Stimulated activated CD4-positive, alpha-beta T cell treated with anti-CD3 and anti-CD28 coated beads, Interleukin-4, amount 100 ng/mL, for 1 hour (primary cell): ENCODE results near the gene CDHR3.

Experiments
- DNase-seq: peaks from one replicate; pipeline ENCODE4 v3.0.0-alpha.2; 2020

CDHR3 gene

DNA sequence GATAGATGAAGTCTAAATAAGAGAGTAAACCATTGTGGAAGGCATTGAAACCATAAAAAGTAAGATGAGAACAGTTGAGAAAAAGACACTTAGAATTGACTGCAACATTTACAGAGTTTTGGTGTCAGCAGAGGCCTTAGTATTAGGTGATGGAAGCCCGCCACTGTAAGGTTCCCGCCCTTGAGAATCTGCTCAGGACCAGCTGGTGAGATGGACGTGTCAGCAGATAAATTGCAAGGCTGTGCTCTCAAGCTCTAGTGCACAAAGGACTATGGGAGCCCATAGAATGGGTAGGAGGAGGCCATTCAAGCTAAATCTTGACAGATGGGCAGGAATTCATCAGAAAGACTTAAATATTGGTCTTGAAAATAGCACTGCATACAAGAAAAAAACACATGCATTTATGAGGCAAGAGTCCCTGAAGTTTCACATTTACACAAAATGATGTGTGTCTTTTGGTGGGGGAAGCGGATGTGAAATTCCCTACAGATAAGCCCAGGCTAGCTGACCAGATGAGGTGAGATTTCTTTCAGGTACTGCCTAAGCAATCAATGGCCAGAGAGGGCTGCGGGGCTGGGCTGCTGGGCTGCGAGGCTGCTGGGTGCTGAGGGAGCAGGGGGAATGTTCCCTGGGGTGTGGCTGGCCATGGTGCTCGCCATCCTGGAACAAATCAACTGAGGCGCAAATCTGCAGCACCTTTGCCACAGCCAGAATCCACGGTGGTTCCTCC lies 106.6 kb downstream of the CDHR3 start:
- no peak for DNase-seq

DNA sequence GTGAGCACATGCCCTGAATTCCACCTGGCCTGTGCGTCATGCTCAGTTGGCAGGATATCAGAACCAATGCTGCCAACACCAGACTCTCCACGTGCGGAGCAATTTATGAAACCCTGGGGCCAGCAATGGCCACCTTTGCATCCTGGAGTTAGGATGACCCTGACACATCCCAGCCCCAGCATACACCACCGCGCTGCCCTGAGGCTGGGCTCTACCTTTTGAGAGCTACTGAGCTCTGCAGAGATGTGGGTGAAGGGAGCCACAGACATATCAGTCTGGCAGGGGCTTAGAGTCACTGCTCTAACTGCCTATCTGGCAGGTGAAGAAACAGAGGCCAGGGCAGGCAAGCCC lies 107.1 kb downstream of the CDHR3 start:
- no peak for DNase-seq

GRCh38 chr7:106070567-106071254 lies 107.6 kb downstream of the CDHR3 start:
- DNase-seq = no peak

DNA sequence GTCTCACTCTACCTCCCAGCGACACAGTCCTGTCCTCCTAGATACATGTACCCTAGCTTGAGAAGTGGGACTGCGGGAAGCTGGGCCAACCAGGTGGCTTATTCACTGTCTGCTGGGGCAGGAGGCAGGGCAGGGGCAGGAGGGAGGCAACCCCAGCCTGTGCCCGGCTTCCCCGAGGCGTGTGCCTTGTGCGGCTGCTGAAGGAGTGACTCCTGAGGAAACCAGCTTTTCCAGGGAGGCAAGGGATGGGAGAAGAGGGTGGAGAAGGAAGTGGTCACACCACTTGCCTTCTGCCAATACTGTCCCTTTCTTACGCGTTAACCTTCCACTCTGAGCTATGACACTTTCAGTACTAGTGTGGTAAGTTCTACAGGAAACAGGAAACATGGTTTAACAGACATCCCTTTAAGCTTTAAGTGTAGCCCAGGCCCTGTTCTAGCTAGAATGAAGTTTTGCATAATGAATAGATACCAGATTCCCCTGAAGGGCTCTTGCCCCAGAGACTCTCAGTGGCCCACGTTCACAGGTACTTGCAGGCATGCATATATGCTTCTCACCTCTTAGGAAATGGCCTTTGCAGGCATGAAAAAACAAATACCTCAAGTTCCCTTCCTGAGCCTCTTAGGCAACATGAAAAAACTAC lies 108.4 kb downstream of the CDHR3 start:
- DNase-seq = peak; percentile 25

DNA sequence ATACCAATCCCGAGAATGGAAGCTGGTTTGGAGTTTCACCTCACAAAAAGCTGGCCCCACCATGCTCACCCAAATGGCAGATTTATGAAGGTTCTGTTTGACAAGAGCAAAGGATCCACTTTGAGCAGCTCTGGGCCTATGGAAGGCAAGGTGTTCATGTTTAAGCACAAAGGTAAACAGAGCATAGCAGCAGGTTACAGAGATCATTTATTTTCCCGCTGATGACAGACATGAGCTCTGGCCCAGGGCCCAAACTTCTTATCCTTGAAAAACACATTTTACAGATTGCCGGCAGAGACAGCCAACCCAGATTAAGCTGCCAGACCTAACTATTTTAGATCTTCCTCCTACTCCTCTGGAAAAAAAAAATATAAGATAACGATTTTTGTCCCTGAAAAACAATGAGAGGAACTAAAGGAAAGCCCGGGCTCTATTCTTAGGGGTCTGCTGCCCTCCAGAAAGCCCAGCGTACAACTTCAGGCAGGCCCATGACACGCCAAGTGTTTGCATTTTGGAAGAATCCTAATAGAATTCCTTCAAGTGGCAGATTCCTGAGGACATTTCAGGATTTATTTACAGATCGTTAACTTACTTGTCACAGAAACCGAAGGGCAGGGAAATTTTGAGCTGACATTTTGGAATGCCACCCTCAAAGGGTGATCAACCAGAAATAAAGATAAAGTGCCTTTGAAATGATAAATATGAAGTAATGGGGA lies 109.1 kb downstream of the CDHR3 start:
- no peak for DNase-seq

GRCh38 chr7:106072715-106073091 lies 109.6 kb downstream of the CDHR3 start:
- DNase-seq = no peak

DNA sequence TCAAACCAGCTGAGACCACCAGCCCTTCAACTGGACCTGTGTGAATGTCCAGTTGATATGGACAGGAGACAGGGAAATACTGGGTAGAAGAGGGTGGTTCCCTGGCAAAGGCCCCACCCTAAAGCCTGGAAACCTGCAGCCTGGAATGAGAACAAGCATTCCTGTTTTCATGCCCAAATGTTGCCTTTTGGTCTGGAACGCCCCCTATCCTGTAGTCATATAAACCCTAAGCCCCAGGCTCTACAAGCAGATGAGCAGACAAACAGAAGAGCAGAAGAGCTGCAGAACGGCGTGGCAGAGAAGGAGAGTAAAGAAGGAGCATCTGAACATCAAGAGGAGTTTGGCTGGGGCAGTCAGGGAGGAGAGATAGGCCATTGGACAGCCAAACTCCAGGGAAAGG lies 110.6 kb downstream of the CDHR3 start:
- DNase-seq = no peak

DNA sequence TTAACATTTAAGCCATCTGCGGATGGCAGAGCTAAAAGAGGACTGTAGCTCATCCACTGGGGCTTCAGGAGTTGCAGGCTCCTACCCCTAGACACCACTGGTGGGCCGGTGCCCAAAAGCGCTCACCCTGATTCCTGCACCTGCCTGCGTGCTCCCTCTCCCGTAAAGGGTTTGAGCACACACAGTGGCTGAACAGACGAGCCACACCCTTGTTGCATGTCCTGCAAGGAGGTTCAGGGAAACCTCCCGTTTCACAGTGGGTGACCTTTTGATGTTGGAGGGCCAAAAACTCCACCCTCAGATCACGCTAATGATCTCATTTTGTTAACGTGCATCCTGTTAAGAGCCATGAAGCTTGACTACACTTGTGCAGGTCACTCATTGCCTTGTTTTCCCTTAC lies 111.2 kb downstream of the CDHR3 start:
- no peak for DNase-seq

GRCh38 chr7:106075937-106076336 lies 112.9 kb downstream of the CDHR3 start:
- no peak for DNase-seq

GRCh38 chr7:106076537-106076936 lies 113.5 kb downstream of the CDHR3 start:
- no peak for DNase-seq

DNA sequence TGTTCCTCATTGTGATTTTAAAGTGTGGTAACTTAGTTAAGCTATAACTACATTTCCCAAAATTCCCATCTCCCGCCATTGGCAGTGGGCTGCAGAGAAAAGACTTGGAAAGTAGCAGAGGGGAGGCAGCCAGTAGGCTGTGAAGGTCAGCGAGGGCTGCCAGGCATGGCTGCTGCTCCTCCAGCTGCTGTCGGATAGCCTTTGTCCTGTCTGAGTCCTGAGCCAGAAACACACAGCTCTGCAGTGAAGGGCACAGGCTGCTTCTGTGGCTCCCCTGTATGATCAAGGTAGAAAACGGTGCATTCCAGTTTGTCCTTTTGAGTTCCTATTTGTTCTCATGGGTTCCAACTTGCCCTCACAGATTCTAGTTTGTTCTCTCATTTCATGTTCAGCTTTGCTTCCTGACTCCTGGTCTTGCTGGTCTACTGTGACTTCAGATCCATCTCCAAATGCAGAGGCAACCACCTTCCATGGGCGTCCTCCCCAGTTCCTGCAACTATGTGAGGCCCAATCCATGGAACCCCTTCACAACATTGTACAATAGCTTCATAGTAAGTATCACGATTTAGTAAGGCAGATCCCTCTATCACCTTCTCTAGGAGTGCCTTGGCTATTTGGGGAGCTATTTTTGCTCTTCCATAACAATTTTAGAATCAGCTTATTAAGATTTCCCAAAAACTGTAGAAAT lies 117.4 kb downstream of the CDHR3 start:
- DNase-seq = no peak

GRCh38 chr7:106082087-106082854 lies 119.2 kb downstream of the CDHR3 start:
- no peak for DNase-seq
